ENCODE results near the gene MEX3A.

MEX3A gene

GRCh38 chr1:156069490-156070455, 12.5 kb downstream of the MEX3A start:
- TF ChIP-seq CTCF (IDR thresholded peaks at IDR 0.05; ENCODE audit: low read depth, low read length, missing control alignments), result no peak
- DNase-seq (ENCODE audit: low read depth), result no peak
- no peak overlapping the region for H3K4me3 ChIP-seq (ENCODE audit: low read depth, low read length)

GRCh38 chr1:156067262-156067661, 15.0 kb downstream of the MEX3A start:
- no peak for DNase-seq (ENCODE audit: low read depth)
- H3K4me3 ChIP-seq (ENCODE audit: low read depth, low read length), result no peak overlapping the region
- no peak for TF ChIP-seq CTCF (IDR thresholded peaks at IDR 0.05; ENCODE audit: low read depth, low read length, missing control alignments)

- H3K4me3 ChIP-seq (ENCODE audit: low read depth, low read length), result no peak overlapping the region
- no peak for TF ChIP-seq CTCF (IDR thresholded peaks at IDR 0.05; ENCODE audit: low read depth, low read length, missing control alignments)
- no peak for DNase-seq (ENCODE audit: low read depth)
Measured at GRCh38 chr1:156065871-156066270, 16.4 kb downstream of the MEX3A start.

- no peak for TF ChIP-seq CTCF (IDR thresholded peaks at IDR 0.05; ENCODE audit: low read depth, low read length, missing control alignments)
Measured at GRCh38 chr1:156065212-156065611, 17.1 kb downstream of the MEX3A start.

GRCh38 chr1:156064615-156065014, 17.6 kb downstream of the MEX3A start:
- TF ChIP-seq CTCF (IDR thresholded peaks at IDR 0.05; ENCODE audit: low read depth, low read length, missing control alignments), result no peak
- H3K4me3 ChIP-seq (ENCODE audit: low read depth, low read length), result no peak overlapping the region
- DNase-seq (ENCODE audit: low read depth), result no peak

More at GRCh38 chr1:156065212-156065611, 17.1 kb downstream of the MEX3A start:
- no peak for DNase-seq (ENCODE audit: low read depth)
- no peak overlapping the region for H3K4me3 ChIP-seq (ENCODE audit: low read depth, low read length)

- TF ChIP-seq CTCF (IDR thresholded peaks at IDR 0.05; ENCODE audit: low read depth, low read length, missing control alignments), result no peak
- H3K4me3 ChIP-seq (ENCODE audit: low read depth, low read length), result no peak overlapping the region
- DNase-seq (ENCODE audit: low read depth), result no peak
Measured at GRCh38 chr1:156063997-156064285, 18.3 kb downstream of the MEX3A start.

- H3K4me3 ChIP-seq (ENCODE audit: low read depth, low read length), result no peak overlapping the region
- DNase-seq (ENCODE audit: low read depth), result no peak
- no peak for TF ChIP-seq CTCF (IDR thresholded peaks at IDR 0.05; ENCODE audit: low read depth, low read length, missing control alignments)
Measured at GRCh38 chr1:156062189-156062588, 20.1 kb downstream of the MEX3A start.

All from GM12864 (cell line).